ENCODE results near the gene TTC13.

DNA sequence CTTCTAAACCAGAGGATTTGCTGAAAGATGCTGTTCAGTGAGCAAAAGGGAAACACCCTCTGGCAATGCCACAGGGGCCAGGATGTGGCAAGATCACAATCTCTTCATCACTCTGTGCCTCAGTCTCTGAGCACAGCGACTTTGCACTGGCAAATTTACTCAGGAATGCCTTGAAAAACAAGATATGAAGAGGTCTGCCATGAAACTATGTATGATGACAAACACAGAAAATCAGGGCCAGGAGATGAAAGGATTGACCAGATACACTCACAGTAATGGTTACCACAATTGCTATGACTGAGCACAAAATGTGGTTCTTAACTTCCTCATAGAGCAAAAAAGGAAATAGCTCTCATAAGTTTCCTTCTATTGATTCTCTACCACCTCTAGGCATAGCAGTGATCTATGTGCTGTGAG, 5.8 kb downstream of the TTC13 start:
- TF ChIP-seq, protein P1, sequence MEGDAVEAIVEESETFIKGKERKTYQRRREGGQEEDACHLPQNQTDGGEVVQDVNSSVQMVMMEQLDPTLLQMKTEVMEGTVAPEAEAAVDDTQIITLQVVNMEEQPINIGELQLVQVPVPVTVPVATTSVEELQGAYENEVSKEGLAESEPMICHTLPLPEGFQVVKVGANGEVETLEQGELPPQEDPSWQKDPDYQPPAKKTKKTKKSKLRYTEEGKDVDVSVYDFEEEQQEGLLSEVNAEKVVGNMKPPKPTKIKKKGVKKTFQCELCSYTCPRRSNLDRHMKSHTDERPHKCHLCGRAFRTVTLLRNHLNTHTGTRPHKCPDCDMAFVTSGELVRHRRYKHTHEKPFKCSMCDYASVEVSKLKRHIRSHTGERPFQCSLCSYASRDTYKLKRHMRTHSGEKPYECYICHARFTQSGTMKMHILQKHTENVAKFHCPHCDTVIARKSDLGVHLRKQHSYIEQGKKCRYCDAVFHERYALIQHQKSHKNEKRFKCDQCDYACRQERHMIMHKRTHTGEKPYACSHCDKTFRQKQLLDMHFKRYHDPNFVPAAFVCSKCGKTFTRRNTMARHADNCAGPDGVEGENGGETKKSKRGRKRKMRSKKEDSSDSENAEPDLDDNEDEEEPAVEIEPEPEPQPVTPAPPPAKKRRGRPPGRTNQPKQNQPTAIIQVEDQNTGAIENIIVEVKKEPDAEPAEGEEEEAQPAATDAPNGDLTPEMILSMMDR (IDR thresholded peaks at IDR 0.05; ENCODE audit: low read depth, low read length, missing input control) = no peak
- TF ChIP-seq RAD21 (IDR thresholded peaks at IDR 0.05) = no peak
